ENCODE results near the gene MTCL1. TPM values are rescaled to one million over a fixed set of nuclear protein-coding genes. Genes with fewer than 3 reads are reported as not detected.

MTCL1 gene
- total and polyA plus RNA-seq, 2 of the 8 experiments (the other 6 are each of a cell fraction or from before 2014, with no cell fraction given) = 16.6 to 60.8 TPM

GRCh38 chr18:8741532-8741931 lies 36.2 kb downstream of the MTCL1 start:
- Histone ChIP-seq H2BK15ac (ENCODE audit: low read length) (no peak overlapping the region), H2BK12ac (ENCODE audit: low read depth, low read length) (no peak overlapping the region), H3K36me3 (ENCODE audit: control insufficient read depth in 2 of 4, insufficient read depth in 4 of 4, low read length in 3 of 4) (peaks cover 0 to 8% (median 0%) of the 10 kb centered on the region in 4 experiments; a peak in 1 of 8 replicates), H3K9me3 (ENCODE audit: insufficient read depth in 2 of 2, low read depth in 1 of 2, low read length in 1 of 2) (no peaks in the 10 kb centered on the region), H3K27me3 (replicated peaks in 1 of 4; ENCODE audit: control insufficient read depth in 3 of 4, extremely low read depth in 1 of 4, insufficient read depth in 3 of 4, low read length in 3 of 4) (no peaks in the 10 kb centered on the region), H4K5ac (ENCODE audit: insufficient read length, low read depth, low read length) (no peak overlapping the region), H2AFZ (ENCODE audit: low read length) (no peak overlapping the region), H4K8ac (ENCODE audit: extremely low read depth, insufficient read depth, low read length) (no peak overlapping the region), H3K18ac (ENCODE audit: extremely low read depth, low read length) (no peak overlapping the region), H3K14ac (ENCODE audit: insufficient read length) (no peak overlapping the region), H3K4me1 (replicated peaks in 1 of 4; ENCODE audit: control insufficient read depth in 3 of 4, insufficient read depth in 4 of 4, low read length in 3 of 4) (peaks cover 0 to 4% (median 0%) of the 10 kb centered on the region in 4 experiments; a peak in 3 of 7 replicates), H2BK20ac (ENCODE audit: low read length) (no peak overlapping the region), H2AK5ac (ENCODE audit: low read depth, low read length) (no peak overlapping the region), H3K4me2 (ENCODE audit: insufficient read depth in 1 of 2, low read depth in 2 of 2, low read length in 2 of 2) (no peak overlapping the region), H3K9ac (replicated peaks in 1 of 4; ENCODE audit: extremely low read depth in 1 of 4, low read depth in 3 of 4, low read length in 3 of 4) (no peak overlapping the region), H3K56ac (replicated peaks; ENCODE audit: insufficient read length, low read depth, low read length) (no peak overlapping the region), H3K23ac (ENCODE audit: insufficient read length) (no peak overlapping the region), H3K4ac (replicated peaks; ENCODE audit: insufficient read length, low read depth, low read length) (no peak overlapping the region), H3K79me2 (ENCODE audit: control insufficient read depth in 1 of 2, insufficient read depth in 2 of 2, low read length in 2 of 2) (peaks cover 0 to 13% of the 10 kb centered on the region in 2 experiments; a peak in 1 of 4 replicates), H2BK120ac (replicated peaks; ENCODE audit: low read depth, low read length) (no peak overlapping the region), H4K91ac (replicated peaks; ENCODE audit: insufficient read length, low read length) (no peak overlapping the region), H3K4me3 (ENCODE audit: extremely low read depth in 1 of 4, insufficient read depth in 2 of 4, low read depth in 3 of 4, low read length in 4 of 4) (no peak overlapping the region), H3K79me1 (ENCODE audit: low read depth, low read length) (no peaks in the 10 kb centered on the region; the same call in 1 of the 2 replicates), H3K23me2 (ENCODE audit: low read depth, low read length) (no peaks in the 10 kb centered on the region), H2BK5ac (ENCODE audit: low read depth, low read length) (no peak overlapping the region), H4K20me1 (replicated peaks in 1 of 2; ENCODE audit: control insufficient read depth in 1 of 2, insufficient read depth in 2 of 2, low read length in 2 of 2) (peaks cover 0 to 3% of the 10 kb centered on the region in 2 experiments), H3K27ac (ENCODE audit: low read depth, low read length) (no peak overlapping the region)
- WGBS, 2 experiments (ENCODE audit: extremely low coverage in 1 of 2, insufficient coverage in 1 of 2, insufficient read length in 1 of 2, insufficient replicate concordance in 2 of 2, low coverage in 1 of 2, low lambda C conversion rate in 2 of 2, missing lambda C conversion rate in 1 of 2) = 86% methylated on average over 7 of the region's 7 CpGs; no CpG with 5 or more reads in 1 of the 2 experiments
- TF ChIP-seq TCF12 (IDR thresholded peaks at IDR 0.05; ENCODE audit: low read depth, low read length) = no peak
- TF ChIP-seq, protein P1, sequence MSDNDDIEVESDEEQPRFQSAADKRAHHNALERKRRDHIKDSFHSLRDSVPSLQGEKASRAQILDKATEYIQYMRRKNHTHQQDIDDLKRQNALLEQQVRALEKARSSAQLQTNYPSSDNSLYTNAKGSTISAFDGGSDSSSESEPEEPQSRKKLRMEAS (IDR thresholded peaks at IDR 0.05) = no peak
- TF ChIP-seq SIRT6 (IDR thresholded peaks at IDR 0.05; ENCODE audit: low read length) = no peak
- no peak for TF ChIP-seq KDM5A (IDR thresholded peaks at IDR 0.05; ENCODE audit: low read length)
- ChIA-PET POLR2A (ENCODE audit: partially characterized antibody) (interaction anchor here (1.7 kb wide), 1 partner anchor 10 kb away, joined by 4 read pairs; no protein-coding TSS in a partner anchor), CTCF (ENCODE audit: partially characterized antibody) (interaction anchor here (1.7 kb wide), 2 partner anchors 8 to 17 kb away, joined by 5 read pairs; no protein-coding TSS in a partner anchor)
- DNase-seq (ENCODE audit: low read depth in 1 of 2, low spot score in 2 of 2) (no peak), FAIRE-seq (no peak)
